Colonic mucosa (tissue), 4 donors: Measurements from ENCODE around the gene ZNF827. TPM values are rescaled to one million over a fixed set of nuclear protein-coding genes. Genes with fewer than 3 reads are reported as not detected.

ENCODE experiments used
- DNase-seq: peaks from one replicate; pipeline ENCODE4 v3.0.0-alpha.2; 2020
- H3K27ac ChIP-seq: fragments of 200-600 bp; one replicate; pipeline ENCODE4 v1.8.0; 2021
- H3K27me3 ChIP-seq: fragments of 200-600 bp; one replicate; pipeline ENCODE4 v1.8.0; 2021
- H3K36me3 ChIP-seq: fragments of 200-600 bp; one replicate; pipeline ENCODE4 v1.8.0; 2021
- H3K4me1 ChIP-seq: fragments of 200-600 bp; one replicate; pipeline ENCODE4 v1.8.0; 2021; ENCODE audit warnings: mild to moderate bottlenecking
- H3K4me3 ChIP-seq: fragments of 200-600 bp; one replicate; pipeline ENCODE4 v1.8.0; 2021
- H3K9ac ChIP-seq, 2 donors: one replicate each; pipeline ENCODE4 v1.7.0; 2013; ENCODE audit warnings: control low read depth in 2 of 2, low read depth in 2 of 2, low read length in 2 of 2
- H3K9me3 ChIP-seq: fragments of 200-600 bp; one replicate; pipeline ENCODE4 v1.8.0; 2021
- CTCF ChIP-seq: fragments of 200-600 bp; IDR thresholded peaks from one replicate; pipeline ENCODE4 v1.8.0; 2022; ENCODE audit warnings: antibody characterized with exemption, mild to moderate bottlenecking
- intact Hi-C: fragments of 100-400 bp; cut with DNase I; formaldehyde crosslinking; loops from one replicate; pipeline ENCODE4 v1.14.1; 2022
- total RNA-seq, 2 donors: library from RNA; stranded (reverse); fragmentation: NEBNext Ultra II Directional in 1 of 2; extraction: Animal tissue kit (Norgen Biotek cat#: 25700) in 1 of 2; gene quantifications; one replicate each; pipeline ENCODE4 v1.2.1, GENCODE V29; 2021
- donor health status: healthy.
- donor health status: DM: no; HTN: no; CAD: no.
- donor health status: DM: no; HTN: no; CAD: no.

The ZNF827 gene
- total RNA-seq, 2 donors from 2014 or later: 17.9 to 19.7 TPM

- H3K4me1 ChIP-seq: peaks cover 10% of the 10 kb centered on the region
- no peak overlapping the region for H3K27ac ChIP-seq
- no peaks in the 10 kb centered on the region for H3K36me3 ChIP-seq
- no peak for TF ChIP-seq CTCF
- intact Hi-C loops: loop anchor here (10.0 kb wide), 1 partner anchor 112 kb away; no protein-coding TSS in a partner anchor
- H3K4me3 ChIP-seq: no peak overlapping the region
- no peak overlapping the region for H3K9ac ChIP-seq
- H3K27me3 ChIP-seq: no peaks in the 10 kb centered on the region
- no peaks in the 10 kb centered on the region for H3K9me3 ChIP-seq
- DNase-seq: peak; percentile 24
Measured at GRCh38 chr4:145736241-145736831, 202.3 kb downstream of the ZNF827 start.

GRCh38 chr4:145735827-145736226 lies 202.8 kb downstream of the ZNF827 start:
- no peaks in the 10 kb centered on the region for H3K27me3 ChIP-seq
- H3K9ac ChIP-seq: no peak overlapping the region
- H3K36me3 ChIP-seq: no peaks in the 10 kb centered on the region
- H3K4me1 ChIP-seq: peaks cover 10% of the 10 kb centered on the region
- H3K9me3 ChIP-seq: no peaks in the 10 kb centered on the region
- TF ChIP-seq CTCF: no peak
- intact Hi-C loops: loop anchor here (10.0 kb wide), 1 partner anchor 111 kb away; no protein-coding TSS in a partner anchor
- H3K27ac ChIP-seq: no peak overlapping the region
- no peak for DNase-seq
- H3K4me3 ChIP-seq: no peak overlapping the region

GRCh38 chr4:145735347-145735675 lies 203.3 kb downstream of the ZNF827 start:
- intact Hi-C loops: loop anchor here (10.0 kb wide), 1 partner anchor 111 kb away; no protein-coding TSS in a partner anchor

GRCh38 chr4:145734576-145735346 lies 203.9 kb downstream of the ZNF827 start:
- H3K4me3 ChIP-seq: peak overlapping the region; percentile 48
- peak overlapping the region; percentile 87 for H3K27ac ChIP-seq
- H3K4me1 ChIP-seq: peaks cover 10% of the 10 kb centered on the region
- H3K9ac ChIP-seq: peak overlapping the region in 1 of 2 donors; percentile 41
- no peaks in the 10 kb centered on the region for H3K36me3 ChIP-seq
- H3K9me3 ChIP-seq: no peaks in the 10 kb centered on the region
- intact Hi-C loops: loop anchor here (5.0 to 10.0 kb wide), 2 partner anchors 110 to 203 kb away; partner anchors contain the start of gene ZNF827
- peak; percentile 58 for DNase-seq
- no peaks in the 10 kb centered on the region for H3K27me3 ChIP-seq
- TF ChIP-seq CTCF: no peak

More at GRCh38 chr4:145735347-145735675, 203.3 kb downstream of the ZNF827 start:
- Histone ChIP-seq H3K27me3 (no peaks in the 10 kb centered on the region), H3K27ac (peak overlapping the region; percentile 87), H3K9ac (no peak overlapping the region), H3K4me3 (no peak overlapping the region), H3K36me3 (no peaks in the 10 kb centered on the region), H3K9me3 (no peaks in the 10 kb centered on the region), H3K4me1 (peaks cover 10% of the 10 kb centered on the region)
- DNase-seq: no peak
- no peak for TF ChIP-seq CTCF

GRCh38 chr4:145734031-145734430 lies 204.6 kb downstream of the ZNF827 start:
- peaks cover 10% of the 10 kb centered on the region for H3K4me1 ChIP-seq
- H3K4me3 ChIP-seq: peak overlapping the region; percentile 48
- peak overlapping the region in 1 of 2 donors; percentile 62 for H3K9ac ChIP-seq
- TF ChIP-seq CTCF: no peak
- intact Hi-C loops: loop anchor here (5.0 to 10.0 kb wide), 2 partner anchors 109 to 203 kb away; partner anchors contain the start of gene ZNF827
- peak overlapping the region; percentile 87 for H3K27ac ChIP-seq
- no peaks in the 10 kb centered on the region for H3K27me3 ChIP-seq
- H3K36me3 ChIP-seq: no peaks in the 10 kb centered on the region
- no peaks in the 10 kb centered on the region for H3K9me3 ChIP-seq
- no peak for DNase-seq
